Mesodermal cell (in vitro differentiated cells): ENCODE results near the gene RTP1.
"Not testable (repeated sequence)": the region's sequence is repeated elsewhere in the genome, so short reads cannot be mapped to it uniquely, and the experiment has no call there.

Source experiments
- H3K27ac ChIP-seq: 2 replicates; pipeline ENCODE4 v1.7.0; 2013; ENCODE audit warnings: mild to moderate bottlenecking, low read depth, low read length, moderate library complexity; ENCODE audit not compliant: severe bottlenecking
- H3K36me3 ChIP-seq: 2 replicates; pipeline ENCODE4 v1.7.1; 2013; ENCODE audit warnings: mild to moderate bottlenecking, low read length, moderate library complexity; ENCODE audit not compliant: control insufficient read depth, insufficient read depth
- H3K4me1 ChIP-seq: one replicate; pipeline ENCODE4 v1.7.1; 2013; ENCODE audit warnings: mild to moderate bottlenecking, low read length; ENCODE audit not compliant: insufficient read depth, control insufficient read depth, poor library complexity, severe bottlenecking
- H3K4me3 ChIP-seq: 2 replicates; pipeline ENCODE4 v1.7.0; 2013; ENCODE audit warnings: low read length, control low read depth, mild to moderate bottlenecking; ENCODE audit not compliant: insufficient read depth, poor library complexity, severe bottlenecking; ENCODE audit errors: extremely low read depth
- H3K9me3 ChIP-seq: 2 replicates; pipeline ENCODE4 v1.7.1; 2013; ENCODE audit warnings: mild to moderate bottlenecking, low read length, moderate library complexity; ENCODE audit not compliant: control insufficient read depth
- WGBS, 2 experiments: methylation state at CpG; one replicate each; pipeline ENCODE4 v1.1.5; 2013; ENCODE audit warnings: missing lambda C conversion rate in 2 of 2; ENCODE audit not compliant: insufficient coverage in 2 of 2; 5-methylcytosine and 5-hydroxymethylcytosine counted together

Gene RTP1

GRCh38 chr3:187238835-187239234 is 41.5 kb downstream of the RTP1 start:
- not testable (repeated sequence) for H3K4me3 ChIP-seq, H3K27ac ChIP-seq
- Histone ChIP-seq H3K36me3 (peaks cover 52% of the 10 kb centered on the region), H3K9me3 (peaks cover 10% of the 10 kb centered on the region), H3K4me1 (peaks cover 12% of the 10 kb centered on the region)
- WGBS, 2 experiments = 89 to 100% methylated on average over 1 of the region's 4 CpGs

- peaks cover 41% of the 10 kb centered on the region for H3K36me3 ChIP-seq
- WGBS, 2 experiments = 86 to 90% methylated on average over 2 to 3 of the region's 5 CpGs
- peaks cover 10% of the 10 kb centered on the region for H3K9me3 ChIP-seq
- no peak overlapping the region for H3K27ac ChIP-seq
- peaks cover 12% of the 10 kb centered on the region for H3K4me1 ChIP-seq
- no peak overlapping the region for H3K4me3 ChIP-seq
Observed at GRCh38 chr3:187242435-187242834, 45.1 kb downstream of the RTP1 start.

- Histone ChIP-seq H3K4me1 (peaks cover 12% of the 10 kb centered on the region), H3K27ac (no peak overlapping the region), H3K4me3 (no peak overlapping the region), H3K36me3 (peaks cover 36% of the 10 kb centered on the region), H3K9me3 (peaks cover 10% of the 10 kb centered on the region)
- 94 to 100% methylated on average over 2 of the region's 4 CpGs for WGBS, 2 experiments
Observed at GRCh38 chr3:187242900-187243299, 45.6 kb downstream of the RTP1 start.

GRCh38 chr3:187243933-187244524 is 46.7 kb downstream of the RTP1 start:
- H3K27ac ChIP-seq = no peak overlapping the region
- H3K4me3 ChIP-seq = no peak overlapping the region
- WGBS, 2 experiments = 85% methylated on average over 2 of the region's 2 CpGs; no CpG with 5 or more reads in 1 of the 2 experiments
- peaks cover 12% of the 10 kb centered on the region for H3K4me1 ChIP-seq
- H3K9me3 ChIP-seq = peaks cover 10% of the 10 kb centered on the region
- H3K36me3 ChIP-seq = peaks cover 43% of the 10 kb centered on the region

GRCh38 chr3:187247398-187247797 is 50.1 kb downstream of the RTP1 start:
- peaks cover 47% of the 10 kb centered on the region for H3K36me3 ChIP-seq
- H3K4me1 ChIP-seq = peaks cover 7% of the 10 kb centered on the region
- no peak overlapping the region for H3K27ac ChIP-seq
- 75 to 93% methylated on average over 3 of the region's 3 CpGs for WGBS, 2 experiments
- no peak overlapping the region for H3K4me3 ChIP-seq
- no peaks in the 10 kb centered on the region for H3K9me3 ChIP-seq
